AG09309 (cell line): ENCODE measurements around the gene TMBIM4.

Source experiments
- DNase-seq: peaks from one replicate; pipeline ENCODE4 v3.0.0-alpha.2; 2010; ENCODE audit warnings: low read depth
- H3K4me3 ChIP-seq: 2 replicates; pipeline ENCODE4 v1.5.1; 2011; ENCODE audit warnings: mild to moderate bottlenecking, low read depth, low read length, moderate library complexity; ENCODE audit not compliant: control insufficient read depth
- CTCF ChIP-seq: IDR thresholded peaks from 2 replicates; pipeline ENCODE4 v1.5.1; 2011; ENCODE audit warnings: mild to moderate bottlenecking, low read depth, low read length, inconsistent platforms; ENCODE audit not compliant: insufficient read depth, control insufficient read depth; ENCODE audit errors: missing control alignments

Gene TMBIM4

GRCh38 chr12:66199831-66200509 lies 30.2 kb upstream of the TMBIM4 start:
- TF ChIP-seq CTCF = no peak
- DNase-seq = no peak
- no peak overlapping the region for H3K4me3 ChIP-seq

- H3K4me3 ChIP-seq = no peak overlapping the region
- no peak for TF ChIP-seq CTCF
- DNase-seq = no peak
Observed at GRCh38 chr12:66199141-66199540, 29.3 kb upstream of the TMBIM4 start.

GRCh38 chr12:66197495-66197921 lies 27.7 kb upstream of the TMBIM4 start:
- TF ChIP-seq CTCF = no peak
- H3K4me3 ChIP-seq = no peak overlapping the region

GRCh38 chr12:66196806-66197205 lies 27.0 kb upstream of the TMBIM4 start:
- DNase-seq = no peak
- H3K4me3 ChIP-seq = no peak overlapping the region
- no peak for TF ChIP-seq CTCF

More at GRCh38 chr12:66197495-66197921, 27.7 kb upstream of the TMBIM4 start:
- DNase-seq = no peak

- DNase-seq = no peak
- H3K4me3 ChIP-seq = no peak overlapping the region
- TF ChIP-seq CTCF = no peak
Observed at GRCh38 chr12:66195242-66195641, 25.4 kb upstream of the TMBIM4 start.

GRCh38 chr12:66194122-66194521 lies 24.3 kb upstream of the TMBIM4 start:
- no peak for DNase-seq
- no peak for TF ChIP-seq CTCF
- no peak overlapping the region for H3K4me3 ChIP-seq

- TF ChIP-seq CTCF = no peak
- DNase-seq = no peak
- no peak overlapping the region for H3K4me3 ChIP-seq
Observed at GRCh38 chr12:66191547-66192126, 21.8 kb upstream of the TMBIM4 start.
